Measurements from ENCODE around the gene FZD2. TPM values are rescaled to one million over a fixed set of nuclear protein-coding genes. Genes with fewer than 3 reads are reported as not detected.

The FZD2 gene
- total RNA-seq, 1 donor from 2014 or later, result 89.7 TPM

DNA sequence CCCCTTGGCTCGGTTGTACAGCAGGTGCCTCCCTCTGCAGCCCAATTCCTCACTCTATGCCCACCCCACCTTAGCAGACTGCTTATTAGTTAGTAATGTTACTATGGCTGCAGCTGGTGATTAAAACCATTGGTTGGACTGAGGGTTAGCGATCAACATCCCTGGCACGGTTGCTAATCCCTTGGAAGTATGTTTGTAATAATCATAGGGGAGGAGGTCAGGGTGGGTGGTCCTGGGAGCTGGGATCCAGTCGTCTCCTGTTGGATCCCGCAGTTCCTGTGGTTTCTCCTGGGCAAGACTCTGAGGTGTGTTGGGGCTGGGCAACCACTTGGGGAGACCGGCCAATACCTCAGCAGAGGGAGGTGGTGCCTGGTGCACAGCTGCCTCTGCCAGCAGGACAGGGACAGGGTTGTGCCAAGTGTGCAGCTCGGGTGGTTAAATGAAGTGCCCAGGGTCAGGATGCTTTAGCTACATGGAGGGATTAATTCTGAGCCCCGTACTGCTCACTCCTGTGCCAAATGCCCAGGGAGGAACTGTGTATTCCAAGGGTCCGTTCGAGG, 38.0 kb downstream of the FZD2 start:
- H3K27ac Mint-ChIP-seq, result no peak overlapping the region
- peaks cover 13% of the 10 kb centered on the region for H3K4me1 Mint-ChIP-seq (ENCODE audit: low read depth)
- no peak for DNase-seq (ENCODE audit: low spot score, unreplicated experiment)
- TF ChIP-seq, protein P1, sequence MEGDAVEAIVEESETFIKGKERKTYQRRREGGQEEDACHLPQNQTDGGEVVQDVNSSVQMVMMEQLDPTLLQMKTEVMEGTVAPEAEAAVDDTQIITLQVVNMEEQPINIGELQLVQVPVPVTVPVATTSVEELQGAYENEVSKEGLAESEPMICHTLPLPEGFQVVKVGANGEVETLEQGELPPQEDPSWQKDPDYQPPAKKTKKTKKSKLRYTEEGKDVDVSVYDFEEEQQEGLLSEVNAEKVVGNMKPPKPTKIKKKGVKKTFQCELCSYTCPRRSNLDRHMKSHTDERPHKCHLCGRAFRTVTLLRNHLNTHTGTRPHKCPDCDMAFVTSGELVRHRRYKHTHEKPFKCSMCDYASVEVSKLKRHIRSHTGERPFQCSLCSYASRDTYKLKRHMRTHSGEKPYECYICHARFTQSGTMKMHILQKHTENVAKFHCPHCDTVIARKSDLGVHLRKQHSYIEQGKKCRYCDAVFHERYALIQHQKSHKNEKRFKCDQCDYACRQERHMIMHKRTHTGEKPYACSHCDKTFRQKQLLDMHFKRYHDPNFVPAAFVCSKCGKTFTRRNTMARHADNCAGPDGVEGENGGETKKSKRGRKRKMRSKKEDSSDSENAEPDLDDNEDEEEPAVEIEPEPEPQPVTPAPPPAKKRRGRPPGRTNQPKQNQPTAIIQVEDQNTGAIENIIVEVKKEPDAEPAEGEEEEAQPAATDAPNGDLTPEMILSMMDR (IDR thresholded peaks at IDR 0.05; ENCODE audit: unreplicated experiment), result no peak
- H3K9me3 Mint-ChIP-seq (ENCODE audit: low read depth), result no peaks in the 10 kb centered on the region
- H3K27me3 Mint-ChIP-seq, result peaks cover 3% of the 10 kb centered on the region
- H3K4me3 Mint-ChIP-seq (ENCODE audit: low read depth), result no peak overlapping the region
- no peaks in the 10 kb centered on the region for H3K36me3 Mint-ChIP-seq (ENCODE audit: insufficient read depth)

DNA sequence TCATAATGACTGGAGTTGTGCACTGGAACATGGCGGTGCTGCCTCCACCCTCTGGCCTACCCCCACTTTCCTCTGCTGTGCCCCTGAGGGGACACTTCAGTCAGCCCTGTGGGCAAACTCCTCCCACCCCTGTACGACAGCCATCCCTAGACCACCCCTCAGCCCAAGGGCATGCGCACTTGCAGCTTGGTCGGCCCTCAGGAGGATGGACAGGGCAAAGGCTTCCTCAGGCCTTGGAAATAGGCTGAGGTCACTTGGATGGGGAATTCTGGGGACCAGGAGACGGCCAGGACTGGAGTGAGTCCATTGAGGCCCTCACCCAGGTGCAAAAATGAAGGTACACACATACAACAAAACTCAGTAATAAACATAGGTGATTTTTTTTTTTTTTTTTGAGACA, 41.0 kb downstream of the FZD2 start:
- H3K9me3 Mint-ChIP-seq (ENCODE audit: low read depth), result no peaks in the 10 kb centered on the region
- H3K27me3 Mint-ChIP-seq, result peaks cover 3% of the 10 kb centered on the region
- TF ChIP-seq, protein P1 (IDR thresholded peaks at IDR 0.05; ENCODE audit: unreplicated experiment), result no peak
- H3K27ac Mint-ChIP-seq, result no peak overlapping the region
- no peak for DNase-seq (ENCODE audit: low spot score, unreplicated experiment)
- H3K36me3 Mint-ChIP-seq (ENCODE audit: insufficient read depth), result no peaks in the 10 kb centered on the region
- H3K4me3 Mint-ChIP-seq (ENCODE audit: low read depth), result no peak overlapping the region
- peaks cover 26% of the 10 kb centered on the region for H3K4me1 Mint-ChIP-seq (ENCODE audit: low read depth)

DNA sequence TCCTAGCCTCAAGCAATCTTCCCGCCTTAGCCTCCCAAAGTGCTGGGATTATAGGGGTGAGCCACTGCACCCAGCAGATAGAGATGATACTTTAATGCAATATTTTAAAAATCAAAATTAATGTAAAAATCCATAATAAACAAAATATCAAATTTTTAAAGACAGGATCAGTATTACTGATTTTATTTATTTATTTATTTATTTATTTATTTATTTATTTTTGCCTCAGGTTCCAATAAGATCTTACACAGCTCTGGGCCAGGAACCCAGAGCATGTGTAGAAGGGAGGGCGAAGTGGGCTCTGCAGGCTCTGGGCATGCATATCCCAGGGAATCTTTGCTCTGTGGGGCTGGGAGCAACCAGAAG, 41.6 kb downstream of the FZD2 start:
- no peak for DNase-seq (ENCODE audit: low spot score, unreplicated experiment)
- no peaks in the 10 kb centered on the region for H3K36me3 Mint-ChIP-seq (ENCODE audit: insufficient read depth)
- no peaks in the 10 kb centered on the region for H3K9me3 Mint-ChIP-seq (ENCODE audit: low read depth)
- TF ChIP-seq, protein P1 (IDR thresholded peaks at IDR 0.05; ENCODE audit: unreplicated experiment), result no peak
- no peak overlapping the region for H3K4me3 Mint-ChIP-seq (ENCODE audit: low read depth)
- peak overlapping the region; percentile 93 for H3K27ac Mint-ChIP-seq
- no peaks in the 10 kb centered on the region for H3K27me3 Mint-ChIP-seq
- H3K4me1 Mint-ChIP-seq (ENCODE audit: low read depth), result peaks cover 26% of the 10 kb centered on the region

DNA sequence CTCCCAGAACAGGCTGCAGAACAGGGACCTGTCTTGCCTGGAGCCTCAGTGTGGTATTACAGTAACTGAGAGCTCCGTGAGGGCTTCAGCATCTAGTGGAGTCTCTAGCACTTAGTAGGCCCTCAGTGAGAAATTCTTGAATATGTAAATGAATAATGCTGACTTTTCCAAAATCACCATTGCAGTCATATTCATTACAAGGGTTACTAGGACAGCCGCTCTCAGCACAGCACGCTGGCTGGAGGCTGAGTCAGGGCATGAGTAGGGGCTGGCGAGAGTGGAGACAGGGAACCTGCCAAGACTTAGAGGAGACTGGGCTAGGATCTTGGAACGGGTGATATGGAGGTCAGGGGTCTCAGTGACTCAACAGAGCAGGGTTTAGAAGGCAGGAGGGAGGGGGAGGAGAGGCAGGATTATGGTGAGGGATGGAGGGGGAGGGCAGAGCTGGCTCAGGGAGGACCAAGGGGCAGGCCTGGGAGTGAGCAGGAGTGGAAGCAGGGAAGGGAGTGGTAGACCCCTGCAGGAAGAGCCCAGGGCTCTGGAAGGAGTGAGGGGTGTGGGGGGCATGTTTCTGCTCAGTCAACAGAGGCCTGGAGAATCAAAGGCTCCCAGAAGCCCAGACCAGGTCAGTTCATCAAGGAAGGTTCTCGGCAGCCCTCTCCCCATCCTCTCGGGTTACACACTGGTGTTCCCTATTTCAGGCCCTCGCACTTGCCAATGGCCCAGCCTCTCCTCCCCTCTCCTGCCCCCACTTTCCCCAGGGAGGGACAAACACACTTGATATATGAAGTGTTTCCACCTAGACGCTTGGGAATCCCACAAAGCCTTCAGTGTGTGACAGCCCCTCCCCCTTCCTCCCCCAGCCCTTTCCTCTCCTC, 42.3 kb downstream of the FZD2 start:
- TF ChIP-seq, protein P1 (IDR thresholded peaks at IDR 0.05; ENCODE audit: unreplicated experiment), result no peak
- no peaks in the 10 kb centered on the region for H3K36me3 Mint-ChIP-seq (ENCODE audit: insufficient read depth)
- peak overlapping the region; percentile 13 for H3K4me3 Mint-ChIP-seq (ENCODE audit: low read depth)
- peak overlapping the region; percentile 93 for H3K27ac Mint-ChIP-seq
- no peaks in the 10 kb centered on the region for H3K9me3 Mint-ChIP-seq (ENCODE audit: low read depth)
- no peak for DNase-seq (ENCODE audit: low spot score, unreplicated experiment)
- H3K4me1 Mint-ChIP-seq (ENCODE audit: low read depth), result peaks cover 26% of the 10 kb centered on the region
- no peaks in the 10 kb centered on the region for H3K27me3 Mint-ChIP-seq

DNA sequence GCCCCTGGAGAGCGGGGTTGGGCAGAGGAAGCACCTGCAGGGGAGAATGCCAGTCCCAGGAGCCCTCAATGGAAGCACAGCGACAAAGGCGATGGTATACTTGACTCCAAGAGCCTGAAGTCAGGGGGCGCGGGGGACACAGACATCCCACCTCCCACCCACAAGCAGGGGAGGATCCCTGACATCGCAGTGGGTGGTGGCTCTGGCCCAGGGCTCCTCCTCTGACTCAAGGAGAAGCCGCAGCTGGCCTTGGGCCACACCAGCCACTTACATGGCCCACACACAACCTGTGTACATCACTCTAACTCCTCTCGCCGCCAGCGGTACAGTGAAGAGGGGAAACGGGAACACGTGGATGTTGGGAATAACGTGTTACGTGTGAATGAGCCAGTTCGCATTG, 44.3 kb downstream of the FZD2 start:
- Mint-ChIP-seq H3K36me3 (ENCODE audit: insufficient read depth) (no peaks in the 10 kb centered on the region), H3K4me1 (ENCODE audit: low read depth) (peaks cover 26% of the 10 kb centered on the region)

More for the DNA sequence above, 44.3 kb downstream of the FZD2 start:
- TF ChIP-seq, protein P1 (IDR thresholded peaks at IDR 0.05; ENCODE audit: unreplicated experiment), result no peak
- no peak overlapping the region for H3K4me3 Mint-ChIP-seq (ENCODE audit: low read depth)
- no peak for DNase-seq (ENCODE audit: low spot score, unreplicated experiment)
- H3K27me3 Mint-ChIP-seq, result no peaks in the 10 kb centered on the region
- no peaks in the 10 kb centered on the region for H3K9me3 Mint-ChIP-seq (ENCODE audit: low read depth)
- H3K27ac Mint-ChIP-seq, result no peak overlapping the region

Measured in progenitor cell of endocrine pancreas (in vitro differentiated cells).